ENCODE measurements around the gene SCARB1.
A peak's percentile ranks its signal among the peaks of the same experiment; 100 is the strongest.

The SCARB1 gene

GRCh38 chr12:124774462-124775167, 89.0 kb downstream of the SCARB1 start:
- DNase-seq (ENCODE audit: low read depth, low spot score) = peak; percentile 96

GRCh38 chr12:124774054-124774461, 89.6 kb downstream of the SCARB1 start:
- DNase-seq (ENCODE audit: low read depth, low spot score) = no peak

GRCh38 chr12:124772289-124773170, 91.1 kb downstream of the SCARB1 start:
- no peak for DNase-seq (ENCODE audit: low read depth, low spot score)

GRCh38 chr12:124771462-124772288, 92.0 kb downstream of the SCARB1 start:
- DNase-seq (ENCODE audit: low read depth, low spot score) = peak; percentile 92

- DNase-seq (ENCODE audit: low read depth, low spot score) = no peak
Measured at GRCh38 chr12:124770728-124771127, 92.9 kb downstream of the SCARB1 start.

- no peak for DNase-seq (ENCODE audit: low read depth, low spot score)
Measured at GRCh38 chr12:124769881-124770512, 93.7 kb downstream of the SCARB1 start.

GRCh38 chr12:124769163-124769530, 94.5 kb downstream of the SCARB1 start:
- no peak for DNase-seq (ENCODE audit: low read depth, low spot score)

GRCh38 chr12:124768452-124769162, 95.1 kb downstream of the SCARB1 start:
- peak; percentile 72 for DNase-seq (ENCODE audit: low read depth, low spot score)

GRCh38 chr12:124767066-124767821, 96.4 kb downstream of the SCARB1 start:
- DNase-seq (ENCODE audit: low read depth, low spot score) = peak; percentile 92

GRCh38 chr12:124766727-124767065, 97.0 kb downstream of the SCARB1 start:
- DNase-seq (ENCODE audit: low read depth, low spot score) = no peak

- DNase-seq (ENCODE audit: low read depth, low spot score) = no peak
Measured at GRCh38 chr12:124765581-124766489, 97.8 kb downstream of the SCARB1 start.

- peak; percentile 95 for DNase-seq (ENCODE audit: low read depth, low spot score)
Measured at GRCh38 chr12:124764870-124765580, 98.6 kb downstream of the SCARB1 start.

GRCh38 chr12:124764451-124764850, 99.2 kb downstream of the SCARB1 start:
- peak; percentile 91 for DNase-seq (ENCODE audit: low read depth, low spot score)

- DNase-seq (ENCODE audit: low read depth, low spot score) = no peak
Measured at GRCh38 chr12:124763594-124763979, 100.1 kb downstream of the SCARB1 start.

- no peak for DNase-seq (ENCODE audit: low read depth, low spot score)
Measured at GRCh38 chr12:124762791-124763593, 100.7 kb downstream of the SCARB1 start.

- no peak for DNase-seq (ENCODE audit: low read depth, low spot score)
Measured at GRCh38 chr12:124762384-124762783, 101.3 kb downstream of the SCARB1 start.

GRCh38 chr12:124761871-124762270, 101.8 kb downstream of the SCARB1 start:
- peak; percentile 70 for DNase-seq (ENCODE audit: low read depth, low spot score)

GRCh38 chr12:124761056-124761455, 102.6 kb downstream of the SCARB1 start:
- no peak for DNase-seq (ENCODE audit: low read depth, low spot score)
